Progenitor cell of endocrine pancreas (in vitro differentiated cells): ENCODE data around the gene APH1B. TPM values are rescaled to one million over a fixed set of nuclear protein-coding genes. Genes with fewer than 3 reads are reported as not detected.

Experiments
- DNase-seq: peaks from one replicate; pipeline ENCODE4 v3.0.0; 2021; ENCODE audit warnings: low spot score; ENCODE audit not compliant: unreplicated experiment
- H3K27ac Mint-ChIP-seq: 2 replicates; pipeline ENCODE4 v1.8.0; 2021; ENCODE audit warnings: mild to moderate bottlenecking, moderate library complexity, mixed read lengths
- H3K27me3 Mint-ChIP-seq: 2 replicates; pipeline ENCODE4 v1.8.0; 2021; ENCODE audit warnings: mixed read lengths
- H3K36me3 Mint-ChIP-seq: 2 replicates; pipeline ENCODE4 v1.8.0; 2022; ENCODE audit warnings: mixed read lengths; ENCODE audit not compliant: insufficient read depth
- H3K4me1 Mint-ChIP-seq: 2 replicates; pipeline ENCODE4 v1.8.0; 2021; ENCODE audit warnings: low read depth, mixed read lengths
- H3K4me3 Mint-ChIP-seq: 2 replicates; pipeline ENCODE4 v1.8.0; 2021; ENCODE audit warnings: low read depth, mild to moderate bottlenecking, moderate library complexity, mixed read lengths
- H3K9me3 Mint-ChIP-seq: 2 replicates; pipeline ENCODE4 v1.8.0; 2021; ENCODE audit warnings: low read depth, mixed read lengths
- CTCF ChIP-seq: fragments of 200-600 bp; sonication (generic); IDR thresholded peaks from one replicate; pipeline ENCODE4 v1.5.0; 2021; ENCODE audit warnings: antibody characterized with exemption, mild to moderate bottlenecking; ENCODE audit not compliant: unreplicated experiment
- total RNA-seq: library from RNA; stranded (reverse); gene quantifications from 2 replicates; pipeline ENCODE4 v1.2.1, GENCODE V29; 2021

APH1B gene
- total RNA-seq, 1 donor from 2014 or later: 17.6 TPM

- Mint-ChIP-seq H3K27me3 (no peaks in the 10 kb centered on the region), H3K4me1 (peaks cover 6% of the 10 kb centered on the region), H3K27ac (no peak overlapping the region), H3K9me3 (no peaks in the 10 kb centered on the region), H3K4me3 (no peak overlapping the region), H3K36me3 (peaks cover 6% of the 10 kb centered on the region)
- no peak for DNase-seq
- no peak for TF ChIP-seq CTCF
These were observed 27.9 kb downstream of the APH1B start for GRCh38 chr15:63305260-63305659.

GRCh38 chr15:63306492-63307073 lies 29.2 kb downstream of the APH1B start:
- Mint-ChIP-seq H3K4me3 (no peak overlapping the region), H3K4me1 (peaks cover 1% of the 10 kb centered on the region), H3K36me3 (peaks cover 6% of the 10 kb centered on the region), H3K27me3 (no peaks in the 10 kb centered on the region), H3K9me3 (no peaks in the 10 kb centered on the region), H3K27ac (no peak overlapping the region)
- no peak for DNase-seq
- no peak for TF ChIP-seq CTCF

- no peak for DNase-seq
- Mint-ChIP-seq H3K4me3 (no peak overlapping the region), H3K27me3 (no peaks in the 10 kb centered on the region), H3K4me1 (peaks cover 1% of the 10 kb centered on the region), H3K27ac (no peak overlapping the region), H3K9me3 (no peaks in the 10 kb centered on the region), H3K36me3 (no peaks in the 10 kb centered on the region)
- TF ChIP-seq CTCF: no peak
These were observed 31.1 kb downstream of the APH1B start for GRCh38 chr15:63308491-63308890.

GRCh38 chr15:63308947-63309346 lies 31.5 kb downstream of the APH1B start:
- no peak for DNase-seq
- no peak overlapping the region for H3K27ac Mint-ChIP-seq
- peaks cover 1% of the 10 kb centered on the region for H3K4me1 Mint-ChIP-seq
- H3K36me3 Mint-ChIP-seq: no peaks in the 10 kb centered on the region
- no peak for TF ChIP-seq CTCF
- no peaks in the 10 kb centered on the region for H3K27me3 Mint-ChIP-seq
- no peak overlapping the region for H3K4me3 Mint-ChIP-seq
- no peaks in the 10 kb centered on the region for H3K9me3 Mint-ChIP-seq

- TF ChIP-seq CTCF: no peak
- no peak overlapping the region for H3K4me3 Mint-ChIP-seq
- H3K36me3 Mint-ChIP-seq: no peaks in the 10 kb centered on the region
- DNase-seq: no peak
- no peaks in the 10 kb centered on the region for H3K9me3 Mint-ChIP-seq
- H3K27ac Mint-ChIP-seq: no peak overlapping the region
- H3K4me1 Mint-ChIP-seq: peaks cover 1% of the 10 kb centered on the region
- H3K27me3 Mint-ChIP-seq: no peaks in the 10 kb centered on the region
These were observed 33.2 kb downstream of the APH1B start for GRCh38 chr15:63310646-63311045.
